Keratinocyte (primary cell): ENCODE measurements around the gene FUCA1. TPM values are rescaled to one million over a fixed set of nuclear protein-coding genes. Genes with fewer than 3 reads are reported as not detected.

Experiments
- DNase-seq: peaks from one replicate; pipeline ENCODE4 v3.0.0-alpha.2; 2011; ENCODE audit warnings: low read depth, missing footprints, low spot score
- FAIRE-seq: peaks from 2 replicates; lab custom pipeline; 2011; peaks lifted over from hg19 to GRCh38; lab: Jason Lieb, UNC
- H2AFZ ChIP-seq: 2 replicates; pipeline ENCODE4 v1.6.0; 2012; ENCODE audit warnings: low read length, control low read depth, inconsistent platforms; ENCODE audit not compliant: control insufficient read depth
- H3K27ac ChIP-seq: 2 replicates; pipeline ENCODE4 v1.5.1; 2011; ENCODE audit warnings: low read length; ENCODE audit not compliant: control insufficient read depth, insufficient read depth
- H3K27me3 ChIP-seq: 3 replicates; pipeline ENCODE4 v1.6.0; 2011; ENCODE audit warnings: low read length; ENCODE audit not compliant: control insufficient read depth, insufficient read depth; ENCODE audit errors: extremely low read depth
- H3K36me3 ChIP-seq, 2 experiments: 2 replicates in 1 of 2; 3 replicates in 1 of 2; pipeline ENCODE4 v1.5.1; 2011; ENCODE audit warnings: low read length in 2 of 2, mild to moderate bottlenecking in 1 of 2; ENCODE audit not compliant: control insufficient read depth in 2 of 2, insufficient read depth in 2 of 2; ENCODE audit errors: extremely low read depth in 1 of 2
- H3K4me1 ChIP-seq: 3 replicates; pipeline ENCODE4 v1.5.1; 2011; ENCODE audit warnings: low read length; ENCODE audit not compliant: control insufficient read depth, insufficient read depth; ENCODE audit errors: extremely low read depth
- H3K4me2 ChIP-seq: 3 replicates; pipeline ENCODE4 v1.6.0; 2011; ENCODE audit warnings: low read depth, low read length; ENCODE audit not compliant: control insufficient read depth, insufficient read depth; ENCODE audit errors: extremely low read depth
- H3K4me3 ChIP-seq, 3 experiments: fragments of 200-600 bp in 1 of 3; sonication (generic) in 1 of 3; 2 replicates in 2 of 3; 3 replicates in 1 of 3; pipeline ENCODE4 v1.5.1; 2011 to 2016; ENCODE audit warnings: low read length in 3 of 3, mild to moderate bottlenecking in 3 of 3, control low read depth in 2 of 3, inconsistent platforms in 1 of 3, low read depth in 1 of 3, mixed read lengths in 1 of 3, mixed run types in 1 of 3, moderate library complexity in 1 of 3; ENCODE audit not compliant: control insufficient read depth in 2 of 3, insufficient read depth in 2 of 3; ENCODE audit errors: extremely low read depth in 1 of 3
- H3K79me2 ChIP-seq: 2 replicates; pipeline ENCODE4 v1.6.0; 2012; ENCODE audit warnings: low read length; ENCODE audit not compliant: control insufficient read depth, insufficient read depth
- H3K9ac ChIP-seq: 3 replicates; pipeline ENCODE4 v1.6.0; 2011; ENCODE audit warnings: low read length; ENCODE audit not compliant: control insufficient read depth, insufficient read depth; ENCODE audit errors: extremely low read depth
- H3K9me1 ChIP-seq: 3 replicates; pipeline ENCODE4 v1.6.0; 2011; ENCODE audit warnings: low read length; ENCODE audit not compliant: control insufficient read depth, insufficient read depth; ENCODE audit errors: extremely low read depth
- H3K9me3 ChIP-seq: 2 replicates; pipeline ENCODE4 v1.5.1; 2012; ENCODE audit warnings: low read depth, low read length; ENCODE audit not compliant: control insufficient read depth
- H4K20me1 ChIP-seq: 3 replicates; pipeline ENCODE4 v1.6.0; 2011; ENCODE audit warnings: low read length; ENCODE audit not compliant: control insufficient read depth, insufficient read depth; ENCODE audit errors: extremely low read depth
- EZH2 ChIP-seq: IDR thresholded peaks from one replicate; pipeline ENCODE4 v1.6.1; 2012; ENCODE audit warnings: inconsistent platforms, mild to moderate bottlenecking, low read length, moderate library complexity
- dilution Hi-C: fragments of 300-500 bp; cut with MboI; formaldehyde crosslinking; loops from one replicate; pipeline ENCODE4 v1.7.0; 2020; ENCODE audit warnings: low sequenced_read_pairs; ENCODE audit not compliant: extremely low pct_ligation_motif_present
- polyA plus RNA-seq, 5 experiments: library from polyadenylated mRNA; depleted of rRNA in 3 of 5; stranded (reverse) in 3 of 5; stranded (forward) in 1 of 5; unstranded in 1 of 5; fragments of >200 nt; gene quantifications; 1 replicate in 1 of 5; 2 replicates in 3 of 5; 3 replicates in 1 of 5; pipeline versions ENCODE4 v1.2.1 to v1.2.3, GENCODE V29; 2011 to 2012; ENCODE audit warnings: missing spikeins in 2 of 5, low read depth in 1 of 5, low replicate concordance in 1 of 5
- TF ChIP-seq, protein P1 (sequence below), 3 experiments: IDR thresholded peaks in 1 of 3; conservative IDR thresholded peaks in 1 of 3; optimal IDR thresholded peaks in 1 of 3; 2 replicates in 2 of 3; 3 replicates in 1 of 3; pipeline versions ENCODE3 to v1.5.1; 2011; ENCODE audit warnings: low read length in 3 of 3, mild to moderate bottlenecking in 3 of 3, moderate library complexity in 2 of 3, control low read depth in 1 of 3, inconsistent platforms in 1 of 3; ENCODE audit not compliant: insufficient read depth in 2 of 3; ENCODE audit errors: extremely low read depth in 1 of 3

Gene FUCA1
- polyA plus RNA-seq, 1 donor (not counting 4 experiments of a cell fraction or from before 2014, with no cell fraction given) = 11.9 TPM

DNA sequence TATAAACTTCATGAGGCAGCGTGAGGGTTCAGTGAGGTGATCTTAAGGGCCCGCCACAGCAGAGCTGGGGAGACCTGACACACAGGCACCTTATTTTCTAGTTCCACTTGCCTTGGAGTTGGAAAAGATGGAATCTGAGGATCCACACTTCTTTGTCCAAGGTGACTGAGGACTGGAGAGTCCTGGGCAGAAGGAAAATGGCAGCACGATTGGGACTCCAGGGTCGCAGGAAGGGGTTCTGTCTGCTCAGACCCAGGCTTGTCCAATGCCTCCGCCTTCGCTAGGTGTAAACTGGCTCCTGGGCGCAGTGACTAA is 68.9 kb downstream of the FUCA1 start:
- no peak overlapping the region for H2AFZ ChIP-seq
- peak overlapping the region; percentile 99 for H3K4me2 ChIP-seq

DNA sequence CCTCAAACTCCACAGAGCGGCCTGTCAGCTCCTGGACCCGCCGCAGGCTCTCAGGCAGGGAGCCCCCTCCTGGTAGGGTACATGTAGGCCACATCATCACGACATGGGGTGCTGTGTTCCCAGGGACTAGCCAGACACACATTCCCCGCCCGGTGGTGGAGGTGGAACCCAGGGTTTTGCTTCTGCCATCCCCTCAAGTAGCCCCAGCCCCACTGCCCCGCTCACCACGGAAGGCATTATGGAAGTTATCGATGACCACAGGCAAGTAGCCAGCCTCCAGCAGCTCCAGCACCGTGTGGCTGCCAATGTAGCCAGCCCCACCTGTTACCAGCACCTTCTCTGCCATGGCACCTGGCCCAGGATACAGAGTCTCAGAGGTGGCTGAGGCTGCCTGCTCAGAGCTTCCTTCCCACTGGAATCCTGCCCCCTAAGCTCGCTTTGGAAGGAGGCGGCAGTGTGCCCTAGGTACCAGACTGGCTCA is 69.4 kb downstream of the FUCA1 start:
- H3K4me3 ChIP-seq = peak overlapping the region in 1 of 3 experiments; percentile 82
- dilution Hi-C loops = no loop called here
- TF ChIP-seq, protein P1, sequence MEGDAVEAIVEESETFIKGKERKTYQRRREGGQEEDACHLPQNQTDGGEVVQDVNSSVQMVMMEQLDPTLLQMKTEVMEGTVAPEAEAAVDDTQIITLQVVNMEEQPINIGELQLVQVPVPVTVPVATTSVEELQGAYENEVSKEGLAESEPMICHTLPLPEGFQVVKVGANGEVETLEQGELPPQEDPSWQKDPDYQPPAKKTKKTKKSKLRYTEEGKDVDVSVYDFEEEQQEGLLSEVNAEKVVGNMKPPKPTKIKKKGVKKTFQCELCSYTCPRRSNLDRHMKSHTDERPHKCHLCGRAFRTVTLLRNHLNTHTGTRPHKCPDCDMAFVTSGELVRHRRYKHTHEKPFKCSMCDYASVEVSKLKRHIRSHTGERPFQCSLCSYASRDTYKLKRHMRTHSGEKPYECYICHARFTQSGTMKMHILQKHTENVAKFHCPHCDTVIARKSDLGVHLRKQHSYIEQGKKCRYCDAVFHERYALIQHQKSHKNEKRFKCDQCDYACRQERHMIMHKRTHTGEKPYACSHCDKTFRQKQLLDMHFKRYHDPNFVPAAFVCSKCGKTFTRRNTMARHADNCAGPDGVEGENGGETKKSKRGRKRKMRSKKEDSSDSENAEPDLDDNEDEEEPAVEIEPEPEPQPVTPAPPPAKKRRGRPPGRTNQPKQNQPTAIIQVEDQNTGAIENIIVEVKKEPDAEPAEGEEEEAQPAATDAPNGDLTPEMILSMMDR (optimal IDR thresholded peaks at IDR 0.05 in 1 of 3, IDR thresholded peaks at IDR 0.05 in 1 of 3, conservative IDR thresholded peaks at IDR 0.05 in 1 of 3; ENCODE audit: extremely low read depth in 1 of 3, insufficient read depth in 2 of 3, low read length in 3 of 3) = peak; percentile 3 to 43 (median 11)
- no peak for TF ChIP-seq EZH2

More for the DNA sequence above, 68.9 kb downstream of the FUCA1 start:
- Histone ChIP-seq H3K79me2 (peaks cover 1% of the 10 kb centered on the region), H3K4me3 (peak overlapping the region; percentile 4 to 93 (median 82)), H3K27ac (peak overlapping the region; percentile 83), H3K27me3 (no peaks in the 10 kb centered on the region), H3K9ac (peak overlapping the region; percentile 83), H3K9me3 (no peaks in the 10 kb centered on the region), H3K36me3 (peaks cover 27 to 30% of the 10 kb centered on the region in 2 experiments), H3K9me1 (no peaks in the 10 kb centered on the region), H4K20me1 (no peaks in the 10 kb centered on the region), H3K4me1 (peaks cover 14% of the 10 kb centered on the region)
- DNase-seq = no peak
- TF ChIP-seq EZH2 = no peak
- TF ChIP-seq, protein P1 (optimal IDR thresholded peaks at IDR 0.05 in 1 of 3, IDR thresholded peaks at IDR 0.05 in 1 of 3, conservative IDR thresholded peaks at IDR 0.05 in 1 of 3; ENCODE audit: extremely low read depth in 1 of 3, insufficient read depth in 2 of 3, low read length in 3 of 3) = no peak
- dilution Hi-C loops = no loop called here
- FAIRE-seq = peak; percentile 89

More for the DNA sequence above, 69.4 kb downstream of the FUCA1 start:
- Histone ChIP-seq H3K79me2 (peaks cover 1% of the 10 kb centered on the region), H3K27ac (peak overlapping the region; percentile 83), H3K9me3 (no peaks in the 10 kb centered on the region), H4K20me1 (no peaks in the 10 kb centered on the region), H3K4me2 (peak overlapping the region; percentile 99), H3K9ac (peak overlapping the region; percentile 83), H3K9me1 (no peaks in the 10 kb centered on the region), H3K4me1 (peaks cover 14% of the 10 kb centered on the region), H3K27me3 (no peaks in the 10 kb centered on the region), H3K36me3 (peaks cover 27 to 34% of the 10 kb centered on the region in 2 experiments), H2AFZ (no peak overlapping the region)
- FAIRE-seq = no peak
- no peak for DNase-seq
